OCI-LY7 (cell line): Measurements from ENCODE around the gene SASH3. TPM values are rescaled to one million over a fixed set of nuclear protein-coding genes. Genes with fewer than 3 reads are reported as not detected.

Experiments
- BruUV-seq: library from RNA; stranded (reverse); fragments of 400-500 nt; replicated peaks from 2 replicates; lab custom pipeline; 2021; lab: Mats Ljungman, UMichigan
- CTCF ChIA-PET: fragments of 300-600 bp; sonication (Branson Sonifier 250); formaldehyde crosslinking; loops from one replicate; lab custom pipeline; 2022; ENCODE audit warnings: antibody characterized with exemption; ENCODE audit not compliant: unreplicated experiment; lab: Charles Lee
- POLR2A ChIA-PET: fragments of 300-600 bp; sonication (Branson Sonifier 250); formaldehyde crosslinking; loops from one replicate; lab custom pipeline; 2022; ENCODE audit warnings: antibody characterized with exemption; lab: Charles Lee
- DNase-seq: peaks from one replicate; pipeline ENCODE4 v3.0.0-alpha.2; 2015; ENCODE audit warnings: low spot score
- H2AFZ ChIP-seq: fragments of 200-600 bp; sonication (generic), shearing (Covaris generic); 2 replicates; pipeline ENCODE4 v1.6.1; 2014; ENCODE audit warnings: mild to moderate bottlenecking, antibody characterized with exemption, low read length, moderate library complexity
- H3K27ac ChIP-seq: fragments of 200-600 bp; sonication (generic); 2 replicates; pipeline ENCODE4 v1.5.1; 2014; ENCODE audit warnings: mixed run types, low read depth, mild to moderate bottlenecking, moderate library complexity, low read length, inconsistent platforms; ENCODE audit not compliant: poor library complexity, severe bottlenecking
- H3K36me3 ChIP-seq: fragments of 200-600 bp; sonication (generic); 2 replicates; pipeline ENCODE4 v1.6.1; 2014; ENCODE audit warnings: mild to moderate bottlenecking, antibody characterized with exemption, low read length, moderate library complexity, mixed read lengths; ENCODE audit not compliant: insufficient read depth
- H3K4me1 ChIP-seq: fragments of 200-600 bp; sonication (generic); 2 replicates; pipeline ENCODE4 v1.5.1; 2014; ENCODE audit warnings: mild to moderate bottlenecking, low read length; ENCODE audit not compliant: insufficient read depth, poor library complexity, severe bottlenecking
- H3K4me2 ChIP-seq: fragments of 200-600 bp; sonication (generic); 2 replicates; pipeline ENCODE4 v1.6.1; 2014; ENCODE audit warnings: mild to moderate bottlenecking, low read length
- H3K4me3 ChIP-seq: fragments of 200-600 bp; sonication (generic); 2 replicates; pipeline ENCODE4 v1.5.1; 2014; ENCODE audit warnings: mild to moderate bottlenecking, low read depth, low read length; ENCODE audit not compliant: poor library complexity, severe bottlenecking
- H3K79me2 ChIP-seq: fragments of 200-600 bp; sonication (generic); 2 replicates; pipeline ENCODE4 v1.6.1; 2016; ENCODE audit warnings: low read depth, mild to moderate bottlenecking, low read length, moderate library complexity, mixed read lengths; ENCODE audit not compliant: insufficient read depth
- H3K9me2 ChIP-seq: fragments of 200-600 bp; sonication (generic); 2 replicates; pipeline ENCODE4 v1.6.1; 2016; ENCODE audit warnings: mild to moderate bottlenecking, low read length, mixed read lengths; ENCODE audit not compliant: insufficient read depth
- H3K9me3 ChIP-seq: fragments of 200-600 bp; sonication (generic); 2 replicates; pipeline ENCODE4 v1.6.1; 2014; ENCODE audit warnings: mild to moderate bottlenecking, mixed run types, low read length, mixed read lengths
- H4K20me1 ChIP-seq: fragments of 200-600 bp; sonication (generic); 2 replicates; pipeline ENCODE4 v1.6.1; 2014; ENCODE audit warnings: mild to moderate bottlenecking, antibody characterized with exemption, low read length, moderate library complexity, mixed read lengths; ENCODE audit not compliant: insufficient read depth
- CTCF ChIP-seq: fragments of 200-600 bp; sonication (generic); conservative IDR thresholded peaks from 2 replicates; pipeline ENCODE4 v1.5.1; 2014; ENCODE audit warnings: mild to moderate bottlenecking, antibody characterized with exemption, low read length, moderate library complexity, mixed read lengths
- EZH2phosphoT487 ChIP-seq: fragments of 200-600 bp; sonication (generic); IDR thresholded peaks from 2 replicates; pipeline ENCODE4 v1.6.1; 2018; ENCODE audit warnings: low read depth, borderline replicate concordance, mild to moderate bottlenecking, mixed run types, antibody characterized with exemption, low read length, moderate library complexity, mixed read lengths
- intact Hi-C: fragments of 100-400 bp; cut with micrococcal nuclease; formaldehyde crosslinking; loops from one replicate; pipeline ENCODE4 v1.10.0; 2022; ENCODE audit not compliant: unreplicated experiment
- total RNA-seq, 2 experiments: library from RNA; depleted of rRNA in 1 of 2; stranded (reverse); fragments of >200 nt in 1 of 2; shearing (Covaris generic) in 1 of 2; gene quantifications; 2 replicates each; pipeline ENCODE4 v1.2.3, GENCODE V29; 2014 to 2022

SASH3 gene
- total RNA-seq, 2 experiments from 2014 or later: 157 to 194 TPM

GRCh38 chrX:129779086-129779672 lies 570 bp upstream of the SASH3 start:
- H3K9me3 ChIP-seq: no peaks in the 10 kb centered on the region
- ChIA-PET CTCF (interaction anchor here (0.6 kb wide), 1 partner anchor 41 kb away, joined by 3 read pairs; the partner anchor contains the start of gene XPNPEP2), POLR2A (interaction anchor here (0.9 to 6.9 kb wide), 5 partner anchors 9 to 21 kb away, joined by 3 to 126 read pairs (median 7); no protein-coding TSS in a partner anchor)
- peak overlapping the region; percentile 99 for H3K27ac ChIP-seq
- peaks cover 41% of the 10 kb centered on the region for H3K36me3 ChIP-seq
- intact Hi-C loops: loop anchor here (10.0 kb wide), 1 partner anchor 306 kb away; no protein-coding TSS in a partner anchor
- no peak for DNase-seq
- no peak overlapping the region for H2AFZ ChIP-seq
- peak overlapping the region; percentile 96 for H3K4me2 ChIP-seq
- BruUV-seq: TSS peak; percentile 66
- no peaks in the 10 kb centered on the region for H3K9me2 ChIP-seq
- peaks cover 20% of the 10 kb centered on the region for H4K20me1 ChIP-seq
- peak overlapping the region; percentile 99 for H3K4me3 ChIP-seq
- H3K79me2 ChIP-seq: peaks cover 56% of the 10 kb centered on the region
- no peak for TF ChIP-seq CTCF
- TF ChIP-seq EZH2phosphoT487: no peak
- peaks cover 70% of the 10 kb centered on the region for H3K4me1 ChIP-seq

- POLR2A ChIA-PET: interaction anchor here (0.6 to 6.9 kb wide), 5 partner anchors 11 to 24 kb away, joined by 3 to 126 read pairs (median 7); no protein-coding TSS in a partner anchor
Observed at GRCh38 chrX:129780441-129781105, 824 bp downstream of the SASH3 start.

More at GRCh38 chrX:129780441-129781105, 824 bp downstream of the SASH3 start:
- H3K9me2 ChIP-seq: no peaks in the 10 kb centered on the region
- H3K4me2 ChIP-seq: peak overlapping the region; percentile 96
- H3K9me3 ChIP-seq: no peaks in the 10 kb centered on the region
- peaks cover 68% of the 10 kb centered on the region for H3K4me1 ChIP-seq
- peaks cover 70% of the 10 kb centered on the region for H3K79me2 ChIP-seq
- BruUV-seq: TSS peak; percentile 93
- peaks cover 21% of the 10 kb centered on the region for H4K20me1 ChIP-seq
- H3K4me3 ChIP-seq: peak overlapping the region; percentile 99
- peaks cover 53% of the 10 kb centered on the region for H3K36me3 ChIP-seq
- TF ChIP-seq EZH2phosphoT487 (no peak), CTCF (no peak)
- intact Hi-C loops: loop anchor here (1.0 to 10.0 kb wide), 2 partner anchors 11 to 394 kb away; partner anchors contain the start of gene RAB33A
- CTCF ChIA-PET: interaction anchor here (0.6 to 1.4 kb wide), 4 partner anchors 8 to 359 kb away, joined by 3 to 9 read pairs (median 4); no protein-coding TSS in a partner anchor
- H3K27ac ChIP-seq: peak overlapping the region; percentile 99
- DNase-seq: no peak
- H2AFZ ChIP-seq: no peak overlapping the region
